Hepatic stellate cell (primary cell): ENCODE data around the gene TMEM151A.
"Not testable (repeated sequence)": the region's sequence is repeated elsewhere in the genome, so short reads cannot be mapped to it uniquely, and the experiment has no call there.

Source experiments
- DNase-seq: peaks from one replicate; pipeline ENCODE4 v3.0.0; 2011; ENCODE audit warnings: low spot score

Gene TMEM151A

GRCh38 chr11:66291706-66292542 is at the start of gene TMEM151A:
Gene TMEM151A (plus strand): TSS chr11:66291894. CDS start chr11:66292014, 120 bp downstream.
- DNase-seq = no peak

GRCh38 chr11:66242095-66242765 is 49.5 kb upstream of the TMEM151A start:
- DNase-seq = no peak

GRCh38 chr11:66243782-66244535 is 47.7 kb upstream of the TMEM151A start:
- DNase-seq = no peak

GRCh38 chr11:66247295-66247694 is 44.4 kb upstream of the TMEM151A start:
- DNase-seq = no peak

GRCh38 chr11:66247801-66248200 is 43.9 kb upstream of the TMEM151A start:
- DNase-seq = no peak

GRCh38 chr11:66248903-66249302 is 42.8 kb upstream of the TMEM151A start:
- DNase-seq = no peak

- no peak for DNase-seq
These were observed 39.9 kb upstream of the TMEM151A start for GRCh38 chr11:66251809-66252208.

- DNase-seq = not testable (repeated sequence)
These were observed 38.6 kb upstream of the TMEM151A start for GRCh38 chr11:66253081-66253480.

- no peak for DNase-seq
These were observed 33.2 kb upstream of the TMEM151A start for GRCh38 chr11:66258473-66258893.

GRCh38 chr11:66259225-66259624 is 32.5 kb upstream of the TMEM151A start:
- DNase-seq = no peak

- no peak for DNase-seq
These were observed 31.7 kb upstream of the TMEM151A start for GRCh38 chr11:66259956-66260355.

GRCh38 chr11:66261578-66261977 is 30.1 kb upstream of the TMEM151A start:
- no peak for DNase-seq

- DNase-seq = no peak
These were observed 29.5 kb upstream of the TMEM151A start for GRCh38 chr11:66262191-66262590.

GRCh38 chr11:66262696-66263095 is 29.0 kb upstream of the TMEM151A start:
- no peak for DNase-seq

- DNase-seq = no peak
These were observed 28.5 kb upstream of the TMEM151A start for GRCh38 chr11:66263231-66263630.

- no peak for DNase-seq
These were observed 27.9 kb upstream of the TMEM151A start for GRCh38 chr11:66263785-66264184.

- DNase-seq = no peak
These were observed 27.3 kb upstream of the TMEM151A start for GRCh38 chr11:66264383-66264782.

- no peak for DNase-seq
These were observed 26.8 kb upstream of the TMEM151A start for GRCh38 chr11:66264914-66265313.

- DNase-seq = no peak
These were observed 25.9 kb upstream of the TMEM151A start for GRCh38 chr11:66265531-66266377.

- DNase-seq = no peak
These were observed 25.2 kb upstream of the TMEM151A start for GRCh38 chr11:66266378-66267038.

GRCh38 chr11:66267039-66267378 is 24.7 kb upstream of the TMEM151A start:
- no peak for DNase-seq
